Smooth muscle cell (in vitro differentiated cells): Measurements from ENCODE around the gene CMTM4. TPM values are rescaled to one million over a fixed set of nuclear protein-coding genes. Genes with fewer than 3 reads are reported as not detected.

Experiments
- DNase-seq: peaks from one replicate; lab custom pipeline; 2025; ENCODE audit not compliant: unreplicated experiment; lab: John Stamatoyannopoulos, UW
- H2AFZ ChIP-seq: fragments of 200-600 bp; sonication (generic); 2 replicates; pipeline ENCODE4 v1.6.0; 2016; ENCODE audit warnings: antibody characterized with exemption, low read depth, mild to moderate bottlenecking
- H3F3A ChIP-seq: fragments of 200-600 bp; sonication (generic); 2 replicates; pipeline ENCODE4 v1.6.0; 2017; ENCODE audit warnings: antibody characterized with exemption, low read depth
- H3K27ac ChIP-seq: fragments of 200-600 bp; sonication (generic); 2 replicates; pipeline ENCODE4 v1.5.1; 2016; ENCODE audit warnings: low read depth, mild to moderate bottlenecking
- H3K27me3 ChIP-seq: fragments of 200-600 bp; sonication (generic); 2 replicates; pipeline ENCODE4 v1.6.1; 2016; ENCODE audit warnings: low read depth, mild to moderate bottlenecking
- H3K36me3 ChIP-seq: fragments of 200-600 bp; sonication (generic); 2 replicates; pipeline ENCODE4 v1.5.1; 2016; ENCODE audit warnings: low read depth
- H3K4me1 ChIP-seq: fragments of 200-600 bp; sonication (generic); 2 replicates; pipeline ENCODE4 v1.5.1; 2016; ENCODE audit warnings: low read depth
- H3K4me2 ChIP-seq: fragments of 200-600 bp; sonication (generic); 2 replicates; pipeline ENCODE4 v1.6.0; 2016; ENCODE audit warnings: mild to moderate bottlenecking
- H3K4me3 ChIP-seq: fragments of 200-600 bp; sonication (generic); 2 replicates; pipeline ENCODE4 v1.5.1; 2016; ENCODE audit warnings: mild to moderate bottlenecking
- H3K79me2 ChIP-seq: fragments of 200-600 bp; sonication (generic); 2 replicates; pipeline ENCODE4 v1.6.0; 2016; ENCODE audit warnings: low read depth, mild to moderate bottlenecking
- H3K9ac ChIP-seq: fragments of 200-600 bp; sonication (generic); 2 replicates; pipeline ENCODE4 v1.6.0; 2016; ENCODE audit warnings: low read depth
- H3K9me3 ChIP-seq: fragments of 200-600 bp; sonication (generic); replicated peaks from 2 replicates; pipeline ENCODE4 v1.5.1; 2016; ENCODE audit warnings: low read depth
- H4K20me1 ChIP-seq: fragments of 200-600 bp; sonication (generic); 2 replicates; pipeline ENCODE4 v1.6.0; 2016; ENCODE audit warnings: low read depth
- CTCF ChIP-seq: fragments of 200-600 bp; sonication (generic); IDR thresholded peaks from 2 replicates; pipeline ENCODE4 v1.5.1; 2017; ENCODE audit warnings: borderline replicate concordance, mild to moderate bottlenecking, antibody characterized with exemption; ENCODE audit not compliant: insufficient read depth, poor library complexity, severe bottlenecking
- WGBS: methylation state at CpG from one replicate; pipeline ENCODE4 v1.1.7; 2016; ENCODE audit warnings: low lambda C conversion rate; 5-methylcytosine and 5-hydroxymethylcytosine counted together
- polyA plus RNA-seq: library from polyadenylated mRNA; unstranded; fragments of >200 nt; fragmentation: Nextera tagmentation; extraction: Ambion mirVana; gene quantifications from 2 replicates; pipeline ENCODE4 v1.2.1, GENCODE V29; 2016
- total RNA-seq: library from RNA; depleted of rRNA; stranded (reverse); fragments of >200 nt; gene quantifications from 2 replicates; pipeline ENCODE4 v1.2.3, GENCODE V29; 2014

The CMTM4 gene
- total and polyA plus RNA-seq, 2 experiments from 2014 or later, result 7.2 to 25.2 TPM

- Histone ChIP-seq H3K4me1 (no peaks in the 10 kb centered on the region), H4K20me1 (no peaks in the 10 kb centered on the region), H3K4me3 (no peak overlapping the region), H3K79me2 (no peaks in the 10 kb centered on the region), H3K9me3 (no peaks in the 10 kb centered on the region), H3K27me3 (peaks cover 6% of the 10 kb centered on the region), H3K27ac (no peak overlapping the region), H3K36me3 (no peaks in the 10 kb centered on the region), H3K4me2 (no peak overlapping the region), H2AFZ (no peak overlapping the region), H3F3A (no peaks in the 10 kb centered on the region), H3K9ac (no peak overlapping the region)
- no peak for TF ChIP-seq CTCF
- DNase-seq, result no peak
- WGBS, result 92% methylated on average over 8 of the region's 8 CpGs
Measured at GRCh38 chr16:66590322-66590721, 106.2 kb downstream of the CMTM4 start.

GRCh38 chr16:66588981-66589713 lies 107.4 kb downstream of the CMTM4 start:
- Histone ChIP-seq H4K20me1 (no peaks in the 10 kb centered on the region), H3F3A (no peaks in the 10 kb centered on the region), H3K27ac (no peak overlapping the region), H3K4me2 (no peak overlapping the region), H3K36me3 (no peaks in the 10 kb centered on the region), H3K4me3 (no peak overlapping the region), H3K4me1 (no peaks in the 10 kb centered on the region), H3K27me3 (peaks cover 6% of the 10 kb centered on the region), H3K79me2 (no peaks in the 10 kb centered on the region), H3K9ac (no peak overlapping the region), H3K9me3 (no peaks in the 10 kb centered on the region), H2AFZ (no peak overlapping the region)
- TF ChIP-seq CTCF, result peak; percentile 16
- DNase-seq, result no peak
- 97% methylated on average over 8 of the region's 8 CpGs for WGBS

- H3K9ac ChIP-seq, result no peak overlapping the region
Measured at GRCh38 chr16:66587881-66588600, 108.5 kb downstream of the CMTM4 start.

More at GRCh38 chr16:66587881-66588600, 108.5 kb downstream of the CMTM4 start:
- Histone ChIP-seq H4K20me1 (no peaks in the 10 kb centered on the region), H3K27ac (no peak overlapping the region), H3K4me1 (no peaks in the 10 kb centered on the region), H3F3A (no peaks in the 10 kb centered on the region), H3K27me3 (peaks cover 6% of the 10 kb centered on the region), H3K36me3 (no peaks in the 10 kb centered on the region), H3K4me3 (no peak overlapping the region), H3K4me2 (no peak overlapping the region), H2AFZ (no peak overlapping the region), H3K79me2 (no peaks in the 10 kb centered on the region), H3K9me3 (no peaks in the 10 kb centered on the region)
- no peak for DNase-seq
- 93% methylated on average over 7 of the region's 7 CpGs for WGBS
- no peak for TF ChIP-seq CTCF
